ENCODE results near the gene ICAM5.

DNA sequence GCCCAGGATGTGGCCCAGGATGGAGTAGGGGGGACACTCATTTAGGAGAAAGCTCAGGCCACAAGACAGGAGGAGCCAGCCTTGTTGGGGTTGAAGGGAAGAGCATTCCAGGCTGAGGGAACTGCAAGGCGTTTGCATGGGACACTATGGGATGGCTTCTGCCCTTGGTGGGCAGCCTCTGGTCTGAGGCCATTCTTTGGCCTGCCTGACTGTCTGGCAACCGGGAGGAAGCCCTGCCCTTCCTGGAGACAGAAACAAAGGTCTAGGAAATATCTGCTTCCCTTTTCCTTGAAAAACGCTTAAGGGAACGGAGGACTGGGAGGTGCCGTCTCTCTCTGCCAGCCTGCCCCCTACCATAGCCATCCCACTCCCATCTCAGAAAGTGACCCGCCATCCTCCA is 21.7 kb upstream of the ICAM5 start:
- TF ChIP-seq POLR2A (IDR thresholded peaks at IDR 0.05) (no peak), CTCF (IDR thresholded peaks at IDR 0.05) (no peak)

Measured in esophagus squamous epithelium (tissue), 4 donors.